SIG-M5 treated with dmso at 0.1 percent for 504 hours (cell line): Measurements from ENCODE around the gene ZC3H12D.
A peak's percentile ranks its signal among the peaks of the same experiment; 100 is the strongest.
"Not testable (repeated sequence)": the region's sequence is repeated elsewhere in the genome, so short reads cannot be mapped to it uniquely, and the experiment has no call there.

ENCODE experiments used
- DNase-seq: peaks from one replicate; lab custom pipeline; 2025; ENCODE audit not compliant: unreplicated experiment; lab: John Stamatoyannopoulos, UW

The ZC3H12D gene

GRCh38 chr6:149483849-149484655 lies 762 bp downstream of the ZC3H12D start:
- DNase-seq = peak; percentile 15

- DNase-seq = peak; percentile 83
Measured at GRCh38 chr6:149483334-149483725, 1.5 kb downstream of the ZC3H12D start.

- peak; percentile 86 for DNase-seq
Measured at GRCh38 chr6:149482545-149483333, 2.1 kb downstream of the ZC3H12D start.

- DNase-seq = no peak
Measured at GRCh38 chr6:149480502-149481280, 4.1 kb downstream of the ZC3H12D start.

- no peak for DNase-seq
Measured at GRCh38 chr6:149478631-149479314, 6.0 kb downstream of the ZC3H12D start.

DNA sequence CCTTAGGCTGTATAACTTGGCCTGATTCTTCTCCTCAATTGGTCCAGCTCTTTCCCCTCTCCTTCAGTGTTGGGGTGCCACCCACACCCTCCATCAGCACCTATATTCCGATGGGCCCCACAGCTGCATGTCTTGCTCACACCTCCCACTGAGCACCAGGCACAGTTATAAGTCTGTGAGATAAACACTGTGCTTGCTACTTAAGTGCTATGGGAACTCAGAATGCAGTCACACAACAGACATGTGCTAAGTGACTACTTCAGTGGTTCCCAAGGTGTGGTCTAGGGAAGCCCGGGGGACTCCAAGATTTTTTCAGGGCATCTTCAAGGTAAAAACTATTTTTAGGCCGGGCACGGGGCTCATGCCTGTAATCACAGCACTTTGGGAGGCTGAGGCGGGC lies 7.3 kb downstream of the ZC3H12D start:
- DNase-seq = no peak

DNA sequence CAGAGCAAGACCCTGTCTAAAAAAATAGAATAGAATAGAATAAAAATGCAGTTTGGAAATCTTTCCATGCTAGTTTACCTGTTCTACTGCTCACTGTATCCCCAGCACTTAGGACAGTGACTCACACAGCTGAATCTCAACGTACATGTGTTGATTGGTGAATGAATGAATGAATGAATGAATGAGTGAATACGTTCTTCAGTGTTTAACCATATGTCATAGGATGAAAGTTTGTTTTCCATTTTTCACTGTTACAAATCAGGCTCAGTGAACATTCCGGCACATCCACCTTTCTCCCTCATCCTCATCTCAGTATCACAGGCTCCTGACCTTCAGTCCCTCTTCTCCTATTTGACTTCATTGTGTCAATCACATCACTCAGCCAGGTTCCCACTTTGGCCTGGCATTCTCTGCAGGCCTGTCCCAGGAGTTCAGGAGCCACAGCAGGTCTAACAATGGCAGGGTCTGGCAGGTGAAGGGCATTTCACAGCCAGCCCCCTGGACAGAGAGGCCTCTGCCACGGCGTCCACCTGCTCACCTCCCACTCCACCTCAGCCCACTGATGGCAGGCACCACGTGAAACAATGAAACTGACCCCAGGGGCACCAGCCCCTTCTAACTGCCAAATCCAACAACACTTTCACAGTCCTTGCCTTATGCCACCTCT lies 7.9 kb downstream of the ZC3H12D start:
- DNase-seq = no peak

DNA sequence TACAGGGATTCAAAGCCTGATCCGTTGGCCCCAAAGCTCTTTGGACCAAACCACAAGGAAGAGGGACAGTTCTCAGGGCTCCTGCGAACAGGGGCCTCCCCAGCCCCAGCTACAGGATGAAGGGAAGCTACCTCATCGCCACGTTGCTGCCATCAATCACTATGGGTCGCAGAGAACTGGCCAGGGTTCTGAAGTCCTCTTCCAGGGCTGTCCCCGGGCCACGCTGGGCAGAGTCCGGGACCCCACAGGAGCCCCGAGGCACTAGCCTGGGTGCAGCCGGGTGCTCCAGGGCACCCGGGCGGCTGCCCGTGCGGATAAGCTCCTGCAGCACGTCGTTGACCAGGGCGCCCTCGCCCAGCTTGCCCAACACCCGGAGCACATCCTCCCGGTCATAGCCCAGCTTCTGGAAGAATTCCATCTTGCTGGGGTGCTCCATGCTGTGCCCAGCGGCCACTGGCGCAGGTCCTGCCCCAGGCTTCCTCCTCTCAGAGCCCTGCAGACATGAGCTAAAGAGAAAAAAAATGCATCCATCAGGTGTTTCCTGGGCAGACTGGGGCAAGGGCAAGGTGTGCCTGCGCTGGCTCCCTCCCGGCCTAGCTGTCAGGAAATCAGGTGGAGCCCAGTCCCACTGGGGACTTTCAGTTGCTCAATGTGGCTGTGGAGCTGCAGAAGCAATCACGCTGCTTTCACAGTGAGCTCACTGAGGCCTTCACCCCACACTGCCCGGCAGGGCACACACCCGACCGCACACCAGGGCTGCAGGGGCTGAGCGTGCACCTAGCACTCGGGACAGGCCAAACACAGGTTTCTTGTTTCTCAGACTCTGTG lies 10.5 kb downstream of the ZC3H12D start:
- DNase-seq = no peak

GRCh38 chr6:149473080-149474052 lies 11.4 kb downstream of the ZC3H12D start:
- DNase-seq = no peak

- no peak for DNase-seq
Measured at GRCh38 chr6:149472241-149472640, 12.6 kb downstream of the ZC3H12D start.

- no peak for DNase-seq
Measured at GRCh38 chr6:149471801-149472200, 13.0 kb downstream of the ZC3H12D start.

GRCh38 chr6:149470948-149471347 lies 13.9 kb downstream of the ZC3H12D start:
- no peak for DNase-seq

DNA sequence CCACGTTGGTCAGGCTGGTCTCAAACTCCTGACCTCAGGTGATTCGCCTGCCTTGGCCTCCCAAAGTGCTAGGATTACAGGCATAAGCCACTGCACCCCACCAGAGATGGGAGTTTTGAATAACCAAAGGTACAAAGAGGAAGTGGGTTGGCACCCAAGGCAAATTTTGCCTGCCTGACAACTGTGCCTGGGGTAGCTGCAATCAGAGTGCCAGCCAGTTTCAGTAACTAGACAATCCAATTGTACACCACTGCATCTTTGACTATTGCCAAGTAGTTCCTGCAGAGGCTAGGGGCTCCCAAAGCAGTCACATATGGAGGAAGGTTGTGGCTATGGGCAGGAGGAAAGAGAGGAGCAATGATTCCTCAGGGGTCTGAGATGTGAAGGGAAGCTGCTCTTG lies 16.6 kb downstream of the ZC3H12D start:
- no peak for DNase-seq

GRCh38 chr6:149467265-149467664 lies 17.5 kb downstream of the ZC3H12D start:
- DNase-seq = no peak

DNA sequence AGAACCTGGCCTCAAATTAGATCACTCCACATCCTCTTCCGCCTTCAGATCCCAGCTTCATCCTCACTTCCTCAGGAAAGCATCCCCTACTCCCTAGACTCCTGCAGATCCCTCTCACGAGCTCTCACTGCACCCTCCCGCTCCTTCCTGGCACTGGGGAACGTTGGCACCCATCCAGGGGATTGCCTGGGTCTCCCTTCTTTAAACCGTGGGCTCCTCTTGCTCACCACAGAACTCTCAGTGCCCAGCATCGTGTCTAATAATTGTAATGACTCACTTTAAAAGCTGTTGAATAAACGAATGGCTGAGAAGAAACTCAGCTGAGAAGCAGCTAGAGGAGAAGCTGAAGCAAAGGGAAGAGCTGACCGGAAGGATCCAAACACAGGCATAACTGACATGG lies 20.4 kb downstream of the ZC3H12D start:
- DNase-seq = no peak

- no peak for DNase-seq
Measured at GRCh38 chr6:149463781-149464180, 21.0 kb downstream of the ZC3H12D start.

DNA sequence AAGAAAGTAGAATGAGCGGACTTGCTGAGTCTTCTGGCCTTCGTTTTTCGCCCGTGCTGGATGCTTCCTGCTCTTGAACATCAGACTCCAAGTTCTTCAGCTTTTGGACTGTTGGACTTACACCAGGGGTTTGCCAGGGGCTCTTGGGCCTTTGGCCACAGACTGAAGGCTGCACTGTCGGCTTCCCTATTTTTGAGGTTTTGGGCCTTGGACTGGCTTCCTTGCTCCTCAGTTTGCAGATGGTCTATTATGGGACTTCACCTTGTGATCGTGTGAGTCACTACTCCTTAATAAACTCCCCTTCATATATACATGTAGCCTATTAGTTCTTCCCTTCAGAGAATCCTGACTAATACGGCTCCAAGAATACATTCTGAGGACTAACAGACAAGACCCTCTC lies 22.1 kb downstream of the ZC3H12D start:
- DNase-seq = not testable (repeated sequence)

DNA sequence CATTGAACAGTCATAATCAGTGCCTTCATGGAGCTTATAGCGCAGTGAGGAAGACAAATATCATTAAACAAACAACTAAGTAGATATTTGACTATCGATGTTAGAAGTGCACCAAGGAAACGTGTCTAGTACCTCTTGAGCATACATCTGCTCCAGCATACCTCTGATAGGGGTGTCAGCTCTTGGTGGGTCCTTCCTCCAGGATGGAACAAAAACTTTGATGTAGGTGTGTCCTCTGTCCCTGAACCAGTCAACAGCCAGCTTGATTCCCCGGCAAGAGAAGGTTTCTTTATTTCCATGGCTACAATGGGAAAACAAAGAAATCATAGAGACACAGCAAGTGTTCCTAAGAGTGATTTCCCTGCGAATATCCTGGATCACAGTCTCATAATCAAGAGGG lies 23.1 kb downstream of the ZC3H12D start:
- DNase-seq = no peak
